Islet of Langerhans (tissue), 1 donor: ENCODE results near the gene CNR2.
"Not testable (repeated sequence)": the region's sequence is repeated elsewhere in the genome, so short reads cannot be mapped to it uniquely, and the experiment has no call there.

Source experiments
- FAIRE-seq: peaks from one replicate; lab custom pipeline; 2011; peaks lifted over from hg19 to GRCh38; lab: Jason Lieb, UNC

CNR2 gene

DNA sequence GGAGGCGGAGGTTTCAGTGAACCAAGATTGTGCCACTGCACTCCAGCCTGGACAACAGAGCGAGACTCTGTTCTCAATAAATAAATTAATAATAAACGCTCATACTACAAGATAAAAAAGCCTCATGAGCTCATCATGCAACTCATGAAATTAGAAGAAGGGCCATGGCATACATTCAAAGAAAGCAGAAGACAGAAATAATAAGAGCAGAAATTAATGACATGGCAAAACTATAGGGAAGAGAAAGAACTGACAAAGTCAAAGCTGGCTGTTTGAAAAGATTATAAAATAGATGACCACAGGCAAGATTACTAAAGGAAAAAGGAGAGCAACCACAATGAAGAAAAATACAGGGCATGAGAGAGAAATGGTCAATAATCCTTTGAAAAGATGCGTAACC, 30.4 kb downstream of the CNR2 start:
- no peak for FAIRE-seq

DNA sequence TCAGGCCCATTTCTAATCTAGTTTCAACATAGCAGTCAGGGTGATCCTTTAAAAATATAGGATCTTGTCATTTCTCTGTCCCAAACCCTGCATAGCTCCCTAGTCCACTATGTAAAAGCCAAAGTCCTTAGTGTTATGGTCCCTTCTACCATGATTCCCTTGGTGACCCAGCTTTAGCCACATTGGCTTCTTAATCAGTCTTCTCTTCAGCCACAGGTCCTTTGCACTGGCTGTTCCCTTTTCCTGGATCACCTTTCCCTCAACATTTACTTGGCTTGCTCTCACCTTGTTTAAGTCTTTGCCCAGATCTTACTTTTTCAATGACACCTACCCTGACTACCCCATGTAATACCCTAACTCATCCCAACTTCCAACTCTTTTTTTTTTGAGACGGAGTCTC, 33.4 kb downstream of the CNR2 start:
- FAIRE-seq, result no peak

DNA sequence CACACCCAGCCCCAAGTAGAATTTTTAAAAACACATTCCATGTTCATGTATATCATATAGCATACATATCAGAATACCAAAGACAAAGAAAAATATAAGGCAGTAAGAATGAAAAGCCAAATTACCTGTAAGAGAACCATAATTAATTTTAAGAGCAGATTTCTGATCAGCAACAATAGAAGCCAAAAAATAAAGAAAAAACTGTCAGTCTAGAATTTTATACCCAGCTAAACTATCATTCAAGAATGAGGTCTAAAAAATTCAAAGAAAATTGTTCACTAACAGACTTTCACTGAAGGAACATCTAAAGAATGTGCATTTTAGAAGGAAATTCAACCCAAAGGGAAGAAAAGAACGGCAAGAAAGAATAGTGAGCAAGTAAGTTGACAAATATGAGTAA, 34.5 kb downstream of the CNR2 start:
- FAIRE-seq, result no peak

DNA sequence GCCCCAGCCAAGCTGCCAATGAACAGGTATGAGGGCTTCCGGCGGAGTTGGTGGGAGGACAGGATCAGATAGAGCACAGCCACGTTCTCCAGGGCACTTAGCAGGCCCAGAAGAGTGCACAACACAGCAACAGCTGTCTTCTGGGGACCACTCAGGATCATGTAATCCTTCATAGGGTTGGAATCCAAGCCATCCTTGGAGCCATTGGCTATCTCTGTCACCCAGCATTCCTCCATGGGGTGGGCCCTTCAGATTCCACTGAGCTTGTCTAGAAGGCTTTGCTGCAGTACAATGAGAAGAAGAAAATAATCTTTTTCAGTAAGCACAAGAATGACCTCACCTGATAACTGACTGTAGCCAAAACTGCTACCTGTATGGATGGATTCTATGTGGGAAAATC, 37.8 kb downstream of the CNR2 start:
- no peak for FAIRE-seq

DNA sequence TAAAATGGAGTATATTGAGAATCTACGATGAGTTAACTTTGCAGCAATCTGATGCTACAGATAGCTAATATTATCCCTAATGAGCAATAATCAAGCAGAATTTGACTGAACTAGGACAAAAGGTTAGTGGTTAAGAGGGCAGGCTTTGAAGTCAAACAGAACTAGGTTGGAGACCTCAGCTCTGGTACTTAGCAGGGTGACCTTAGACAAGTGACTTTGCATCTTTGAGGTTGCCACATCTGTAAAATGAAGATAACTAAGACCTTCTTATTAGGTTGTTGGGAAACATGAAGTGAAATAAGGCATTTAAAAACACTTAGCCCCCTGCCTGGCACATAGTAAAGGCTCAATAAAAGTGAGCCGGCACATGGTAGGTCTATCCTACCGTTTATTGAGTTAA, 40.7 kb downstream of the CNR2 start:
- FAIRE-seq, result no peak

DNA sequence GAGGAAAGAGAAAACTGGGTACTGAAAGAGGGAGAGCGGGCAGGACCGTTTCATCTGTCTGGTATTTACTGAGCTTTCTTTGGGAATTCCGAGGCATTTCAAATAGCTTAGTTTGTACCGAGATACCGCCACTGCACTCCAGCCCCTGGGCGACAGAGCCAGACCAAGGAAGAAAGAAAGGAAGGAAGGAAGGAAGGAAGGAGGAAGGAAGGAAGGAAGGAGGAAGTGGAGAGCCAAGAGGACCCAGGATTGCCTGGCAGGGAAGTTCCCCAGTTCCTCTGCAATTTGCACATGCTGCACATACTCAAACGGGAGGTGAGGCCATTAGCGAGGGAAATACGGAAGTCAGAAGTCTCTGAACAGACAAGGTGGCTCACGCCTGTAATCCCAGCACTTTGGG, 44.1 kb downstream of the CNR2 start:
- no peak for FAIRE-seq

DNA sequence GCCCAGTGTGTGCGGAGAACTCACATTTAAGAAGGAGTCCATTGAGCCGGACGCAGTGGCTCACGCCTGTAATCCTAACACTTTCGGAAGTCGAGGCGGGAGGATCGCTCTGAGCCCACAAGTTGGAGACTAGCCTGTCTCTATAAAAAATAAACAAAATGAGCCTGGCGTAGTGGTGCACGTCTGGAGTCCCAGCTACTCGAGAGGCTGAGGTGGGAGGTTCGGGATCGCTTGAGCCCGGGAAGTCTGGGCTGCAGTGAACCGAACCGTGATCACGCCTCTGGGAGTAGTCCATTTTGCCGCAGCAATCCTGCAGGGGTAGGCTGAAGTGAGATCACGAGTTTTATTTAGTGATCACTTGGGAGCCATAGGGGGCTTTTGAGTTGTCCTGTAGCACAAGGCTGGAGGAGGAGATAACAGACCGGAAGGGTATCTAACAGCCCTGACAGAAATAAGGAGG, 44.6 kb downstream of the CNR2 start:
- FAIRE-seq, result no peak

DNA sequence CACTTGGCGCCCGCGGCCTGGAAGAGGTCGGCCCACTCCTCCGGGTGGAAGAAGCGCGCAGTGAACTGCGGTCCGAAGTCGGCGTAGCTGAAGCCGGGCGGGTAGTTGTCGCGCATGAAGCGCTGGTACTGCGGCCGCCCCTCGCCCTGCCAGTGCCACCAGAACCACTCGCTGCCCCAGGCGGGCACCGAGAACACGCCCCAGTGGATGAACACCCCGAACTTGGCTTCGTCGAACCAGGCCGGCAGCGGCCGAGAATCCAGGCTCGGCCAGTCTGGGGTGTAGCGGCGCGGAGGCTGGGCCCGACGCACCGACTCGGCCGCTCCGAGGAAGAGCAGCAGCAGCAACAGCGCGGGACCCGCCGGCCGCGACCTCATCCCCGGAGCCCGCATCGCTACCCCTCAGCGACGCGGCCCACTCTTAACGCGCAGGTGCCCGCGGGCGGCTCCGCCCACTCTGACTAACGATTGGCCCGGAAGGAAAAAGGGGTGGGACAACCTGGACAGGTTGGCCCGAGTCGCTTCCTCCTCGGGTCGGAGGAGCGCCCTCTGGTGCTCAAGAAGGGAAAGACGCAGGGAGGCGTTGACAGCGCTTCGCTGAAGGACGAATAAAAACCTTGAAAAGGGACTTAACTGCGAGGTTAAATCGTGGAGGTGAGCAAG, 45.1 kb downstream of the CNR2 start, which contains the start of gene FUCA1:
Gene FUCA1 (minus strand): TSS at position 396 of the 662 bp plus-strand sequence. CDS start 4 bp downstream, at position 392.
- FAIRE-seq, result peak; percentile 87

DNA sequence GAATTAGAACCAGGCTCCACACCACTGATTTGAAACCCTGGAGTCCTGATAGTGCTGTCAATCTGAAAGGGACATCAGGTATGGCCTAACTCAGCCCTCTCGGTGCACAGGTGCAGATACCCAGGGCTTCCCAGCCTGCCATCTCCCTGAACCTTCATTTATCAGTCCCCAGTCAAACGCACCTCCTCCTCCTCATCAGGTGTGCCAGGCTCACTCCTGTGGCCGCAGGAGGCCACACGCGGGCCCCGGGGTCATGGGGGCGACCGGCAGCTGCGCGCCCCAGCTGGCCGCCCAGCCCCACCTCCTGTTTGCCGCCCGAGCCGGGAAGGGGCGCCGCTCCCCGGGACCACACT, 45.6 kb downstream of the CNR2 start:
- FAIRE-seq, result no peak

DNA sequence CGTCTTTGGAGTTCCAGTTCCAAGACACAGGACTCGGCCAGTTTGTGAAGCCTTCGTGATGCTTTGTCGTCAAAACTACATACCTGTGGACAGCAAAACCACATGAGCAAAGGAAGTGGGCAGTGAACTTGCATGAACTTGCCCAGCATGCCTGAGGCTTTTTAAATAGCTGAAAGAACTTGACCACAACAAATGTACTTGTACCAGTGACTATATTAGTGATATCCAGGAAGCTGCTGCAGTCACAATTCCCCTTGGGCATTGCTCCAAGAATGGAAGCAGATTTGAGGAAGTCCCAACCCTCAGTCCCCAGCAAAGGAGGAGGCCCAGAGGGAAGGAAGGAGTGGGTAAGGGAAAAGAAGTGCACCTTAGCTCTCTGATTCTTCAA, 47.6 kb downstream of the CNR2 start:
- no peak for FAIRE-seq

DNA sequence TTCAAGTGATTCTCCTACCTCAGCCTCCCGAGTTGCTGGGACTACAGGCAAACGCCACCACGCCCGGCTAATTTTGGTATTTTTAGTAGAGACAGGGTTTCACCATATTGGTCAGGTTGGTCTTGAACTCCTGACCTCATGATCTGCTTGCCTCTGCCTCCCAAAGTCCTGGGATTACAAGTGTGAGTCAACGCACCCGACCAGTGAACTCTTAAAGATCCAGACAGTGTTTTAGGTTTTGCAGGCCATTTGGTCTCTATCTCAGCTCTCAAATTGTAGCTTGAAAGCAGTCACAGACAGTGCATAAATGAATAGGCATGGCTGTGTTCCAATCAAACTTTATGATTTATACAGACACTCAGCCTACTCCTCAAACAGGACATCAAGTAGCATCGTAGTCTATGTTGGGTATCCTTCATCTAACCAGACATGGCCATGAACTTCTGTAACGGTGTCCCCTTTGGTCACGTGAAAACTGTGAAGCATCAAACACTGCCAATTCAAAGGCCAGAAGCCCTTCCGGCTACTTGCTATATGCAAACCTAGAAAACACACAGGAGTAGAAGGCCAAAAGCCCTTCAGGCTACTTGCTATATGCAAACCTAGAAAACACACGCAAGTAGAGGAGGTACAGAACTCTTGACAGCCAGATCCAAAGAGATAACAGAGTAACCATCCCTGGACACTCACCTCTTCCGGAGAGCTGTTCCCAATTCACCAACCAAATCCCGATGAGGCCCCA, 48.2 kb downstream of the CNR2 start:
- no peak for FAIRE-seq

DNA sequence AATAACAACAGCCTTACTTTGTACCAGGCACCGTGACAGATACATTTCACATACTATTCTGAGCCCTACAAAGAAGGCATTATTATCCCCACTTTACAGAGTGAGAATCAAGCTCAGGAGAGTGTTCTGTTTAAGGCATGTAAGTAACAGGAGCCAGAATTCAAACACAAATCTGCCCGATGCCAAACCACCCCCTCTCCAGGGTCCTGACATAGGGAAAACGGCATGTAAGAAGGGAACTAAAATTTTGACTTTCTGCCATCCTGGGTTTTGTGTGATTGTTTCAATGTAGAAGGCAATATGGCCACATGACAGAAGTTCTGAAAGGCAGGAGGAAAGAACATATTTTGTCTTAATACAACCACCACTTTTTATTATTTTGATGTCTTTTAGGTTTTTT, 50.5 kb downstream of the CNR2 start:
- no peak for FAIRE-seq

DNA sequence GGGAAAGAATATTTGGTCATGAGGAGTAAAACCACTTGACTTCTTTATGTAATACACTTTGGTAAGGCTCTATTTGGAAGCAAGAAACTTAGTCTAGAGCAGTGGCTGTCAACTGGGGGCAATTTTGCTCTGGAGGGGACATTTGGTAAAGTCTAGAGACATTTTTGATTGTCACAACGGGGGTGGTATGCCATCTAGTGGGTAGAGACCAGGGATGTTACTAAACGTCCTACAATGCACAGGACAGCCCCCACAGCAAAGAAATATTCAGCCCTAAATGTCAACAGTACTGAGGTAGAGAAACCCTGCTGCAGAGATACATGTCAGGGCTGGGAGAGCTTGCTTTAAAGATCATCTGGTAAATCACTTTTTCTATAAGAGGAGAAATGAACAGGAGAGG, 58.6 kb downstream of the CNR2 start:
- no peak for FAIRE-seq

DNA sequence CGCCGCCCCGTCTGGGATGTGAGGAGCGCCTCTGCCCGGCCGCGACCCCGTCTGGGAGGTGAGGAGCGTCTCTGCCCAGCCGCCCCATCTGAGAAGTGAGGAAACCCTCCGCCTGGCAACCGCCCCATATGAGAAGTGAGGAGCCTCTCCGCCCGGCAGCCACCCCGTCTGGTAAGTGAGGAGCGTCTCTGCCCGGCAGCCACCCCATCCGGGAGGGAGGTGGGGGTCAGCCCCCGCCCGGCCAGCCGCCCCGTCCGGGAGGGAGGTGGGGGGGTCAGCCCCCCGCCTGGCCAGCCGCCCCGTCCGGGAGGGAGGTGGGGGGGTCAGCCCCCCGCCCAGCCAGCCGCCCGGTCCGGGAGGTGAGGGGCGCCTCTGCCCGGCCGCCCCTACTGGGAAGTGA, 60.0 kb downstream of the CNR2 start:
- FAIRE-seq, result not testable (repeated sequence)

DNA sequence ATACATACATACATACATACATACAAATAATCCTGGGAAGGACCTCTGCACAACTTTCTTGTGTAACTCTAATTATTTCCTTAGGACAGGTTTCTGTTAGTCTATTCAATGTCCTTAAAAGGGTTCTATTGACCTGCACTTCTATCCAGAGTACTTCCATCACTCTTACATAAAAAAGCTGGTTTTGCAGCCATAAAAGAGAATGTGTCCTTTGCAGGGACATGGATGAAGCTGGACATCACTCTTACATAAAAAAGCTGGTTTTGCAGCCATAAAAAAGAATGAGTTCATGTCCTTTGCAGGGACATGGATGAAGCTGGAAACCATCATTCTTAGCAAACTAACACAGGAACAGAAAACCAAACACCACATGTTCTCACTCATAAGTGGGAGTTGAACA, 61.8 kb downstream of the CNR2 start:
- not testable (repeated sequence) for FAIRE-seq

DNA sequence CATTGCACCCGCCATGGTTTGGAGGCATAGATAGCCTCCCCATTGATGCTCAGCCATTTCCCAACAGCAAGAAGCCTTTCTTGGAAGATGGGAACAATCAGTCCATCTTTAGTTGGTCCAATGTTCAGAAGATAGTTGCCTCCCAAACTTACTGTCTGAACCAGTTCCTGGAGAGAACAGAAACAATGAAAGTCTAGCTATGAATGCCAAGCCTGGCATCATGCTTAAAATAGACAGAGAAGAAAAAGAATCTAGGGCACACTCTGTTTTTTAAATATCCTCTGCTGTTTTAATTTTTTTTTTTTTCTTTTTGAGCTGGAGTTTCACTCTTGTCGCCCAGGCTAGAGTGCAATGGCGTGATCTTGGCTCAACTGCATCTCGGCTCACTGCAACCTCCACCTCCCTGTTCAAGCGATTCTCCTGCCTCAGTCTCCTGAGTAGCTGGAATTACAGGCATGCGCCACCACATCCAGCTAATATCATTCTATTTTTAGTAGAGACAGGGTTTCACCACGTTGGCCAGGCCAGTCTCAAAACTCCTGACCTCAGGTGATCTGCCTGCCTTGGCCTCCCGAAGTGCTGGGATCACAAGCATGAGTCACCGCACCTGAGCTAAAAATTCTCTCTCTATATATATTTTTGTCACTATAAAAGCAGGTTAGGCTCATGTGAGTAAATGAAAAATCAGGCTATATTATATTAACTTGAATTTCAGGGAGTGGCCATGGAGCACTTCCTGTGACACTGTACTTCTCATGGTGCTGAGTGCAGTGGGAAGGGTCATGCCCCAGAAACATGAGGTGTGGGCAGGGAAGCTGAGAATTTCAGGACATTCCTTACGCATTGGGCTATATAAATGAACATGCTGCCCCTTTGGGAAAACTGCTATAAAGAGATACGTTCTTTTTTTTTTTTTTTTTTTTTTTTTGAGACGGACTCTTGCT, 64.2 kb downstream of the CNR2 start:
- FAIRE-seq, result no peak

DNA sequence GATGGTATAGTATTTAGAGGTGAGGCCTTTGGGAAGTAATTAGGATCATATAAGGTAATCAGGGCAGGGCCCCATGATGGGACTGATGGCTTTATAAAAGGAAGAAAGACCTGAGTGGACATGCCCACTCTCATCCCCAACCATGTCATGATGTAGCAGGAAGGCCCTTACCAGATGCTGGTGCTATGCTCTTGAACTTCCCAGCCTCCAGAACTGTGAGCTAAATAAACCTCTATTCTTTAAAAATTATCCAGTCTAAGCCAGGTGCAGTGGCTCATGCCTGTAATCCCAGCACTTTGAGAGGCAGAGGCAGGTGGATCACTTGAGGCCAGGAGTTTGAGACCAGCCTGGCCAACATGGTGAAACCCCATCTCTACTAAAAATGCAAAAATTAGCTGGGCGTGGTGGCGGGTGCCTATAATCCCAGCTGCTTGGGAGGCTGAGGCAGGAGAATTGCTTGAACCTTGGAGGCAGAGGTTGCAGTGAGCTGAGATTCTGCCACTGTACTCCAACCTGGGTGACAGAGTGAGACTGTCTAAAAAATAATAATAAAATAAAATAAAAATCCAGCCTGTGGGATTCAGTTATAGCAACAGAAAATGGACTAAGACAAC, 65.6 kb downstream of the CNR2 start:
- not testable (repeated sequence) for FAIRE-seq

DNA sequence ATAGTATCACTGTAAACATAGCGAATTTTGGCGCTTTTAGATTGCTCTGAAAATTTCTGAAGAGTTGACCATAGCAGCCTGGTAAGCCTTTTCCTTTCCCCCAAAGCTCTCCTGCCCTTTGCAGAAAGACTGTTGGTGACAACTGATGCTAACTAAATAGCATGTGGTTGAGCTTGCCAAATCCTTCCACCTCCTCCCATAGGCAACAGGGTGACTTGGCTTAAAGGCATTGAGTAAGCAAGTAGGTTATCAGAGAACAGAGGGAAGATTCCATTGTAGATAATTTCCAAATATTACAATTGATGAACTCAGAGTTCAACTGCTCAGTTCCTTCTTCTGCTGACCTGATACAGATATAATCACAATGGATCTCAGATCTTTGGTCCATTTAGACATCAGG, 68.0 kb downstream of the CNR2 start:
- no peak for FAIRE-seq

DNA sequence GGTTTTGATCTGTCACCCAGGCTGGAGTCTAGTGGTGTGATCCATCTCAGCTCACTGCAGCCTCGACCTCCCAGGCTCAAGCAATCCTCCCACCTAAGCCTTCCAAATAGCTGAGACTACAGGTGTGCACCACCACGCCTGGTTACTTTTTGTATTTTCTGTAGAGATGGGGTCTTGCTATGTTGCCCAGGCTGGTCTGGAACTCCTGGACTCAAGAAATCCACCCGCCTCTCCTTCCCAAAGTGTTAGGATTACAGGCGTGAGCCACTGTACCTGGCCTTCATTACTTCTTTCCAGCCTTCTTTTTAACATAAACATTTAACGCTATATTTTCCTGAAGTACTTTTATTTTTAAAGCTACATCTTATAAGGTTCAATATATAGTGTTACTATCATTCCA, 69.5 kb downstream of the CNR2 start:
- FAIRE-seq, result no peak

DNA sequence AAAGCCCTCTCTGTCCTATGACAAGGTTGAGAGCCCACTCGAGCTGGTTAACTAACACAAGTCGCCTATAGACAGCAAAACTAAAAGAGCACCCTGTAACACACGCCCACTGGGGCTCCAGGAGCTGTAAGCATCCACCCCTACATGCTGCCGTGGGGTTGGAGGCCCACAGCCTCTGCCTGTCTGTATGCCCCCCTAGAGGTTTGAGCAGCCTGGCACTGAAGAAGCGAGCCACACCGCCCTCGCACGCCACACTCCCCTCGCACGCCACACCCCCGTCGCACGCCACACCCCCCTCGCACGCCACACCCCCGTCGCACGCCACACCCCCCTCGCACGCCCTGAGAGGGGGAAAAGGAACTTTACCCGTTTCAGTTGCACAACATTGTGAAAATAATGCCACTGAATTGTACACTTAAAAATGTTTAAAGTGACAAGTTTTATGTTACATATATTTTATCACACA, 74.7 kb downstream of the CNR2 start:
- no peak for FAIRE-seq

DNA sequence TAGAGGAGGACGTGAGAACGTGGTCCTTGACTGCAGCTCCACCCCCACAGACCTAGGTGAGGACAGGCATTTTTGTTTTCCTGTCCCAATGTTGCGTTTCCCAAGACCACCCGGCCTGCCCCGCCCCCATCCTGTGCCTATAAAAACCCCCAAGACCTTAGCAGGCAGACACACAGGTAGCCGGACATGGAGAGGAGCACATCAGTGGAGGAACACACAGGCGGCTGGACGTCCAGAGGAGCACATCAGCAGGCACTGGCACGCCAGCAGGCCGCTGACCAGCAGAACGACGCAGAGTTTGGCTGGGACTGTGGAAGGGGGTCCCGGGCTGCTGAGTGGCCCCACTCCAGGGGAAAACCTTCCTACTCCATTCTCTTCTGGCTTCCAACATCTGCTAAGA, 75.3 kb downstream of the CNR2 start:
- no peak for FAIRE-seq

DNA sequence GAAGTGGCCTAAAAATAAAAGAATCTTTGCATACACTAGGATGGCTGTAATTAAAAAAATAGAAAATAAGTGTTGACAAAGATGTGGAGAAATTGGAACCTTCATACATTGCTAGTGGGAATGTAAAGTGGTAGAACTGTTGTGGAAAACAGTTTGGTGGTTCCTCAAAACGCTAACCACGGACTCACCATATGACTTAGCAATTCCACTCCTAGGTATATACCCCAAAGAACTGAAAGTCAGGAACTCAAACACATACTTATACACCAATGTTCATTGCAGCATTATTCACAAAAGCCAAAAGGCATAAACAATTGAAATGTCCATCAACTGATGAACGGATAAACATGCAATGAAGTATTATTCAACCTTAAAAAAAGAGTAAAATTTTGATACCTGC, 77.1 kb downstream of the CNR2 start:
- no peak for FAIRE-seq
